Smooth muscle cell (in vitro differentiated cells): ENCODE data around the gene KRTAP3-3. TPM values are rescaled to one million over a fixed set of nuclear protein-coding genes. Genes with fewer than 3 reads are reported as not detected.
"Not testable (repeated sequence)": the region's sequence is repeated elsewhere in the genome, so short reads cannot be mapped to it uniquely, and the experiment has no call there.

ENCODE experiments used
- DNase-seq: peaks from one replicate; lab custom pipeline; 2025; ENCODE audit not compliant: unreplicated experiment; lab: John Stamatoyannopoulos, UW
- H2AFZ ChIP-seq: fragments of 200-600 bp; sonication (generic); 2 replicates; pipeline ENCODE4 v1.6.0; 2016; ENCODE audit warnings: antibody characterized with exemption, low read depth, mild to moderate bottlenecking
- H3F3A ChIP-seq: fragments of 200-600 bp; sonication (generic); 2 replicates; pipeline ENCODE4 v1.6.0; 2017; ENCODE audit warnings: antibody characterized with exemption, low read depth
- H3K27ac ChIP-seq: fragments of 200-600 bp; sonication (generic); 2 replicates; pipeline ENCODE4 v1.5.1; 2016; ENCODE audit warnings: low read depth, mild to moderate bottlenecking
- H3K27me3 ChIP-seq: fragments of 200-600 bp; sonication (generic); 2 replicates; pipeline ENCODE4 v1.6.1; 2016; ENCODE audit warnings: low read depth, mild to moderate bottlenecking
- H3K36me3 ChIP-seq: fragments of 200-600 bp; sonication (generic); 2 replicates; pipeline ENCODE4 v1.5.1; 2016; ENCODE audit warnings: low read depth
- H3K4me1 ChIP-seq: fragments of 200-600 bp; sonication (generic); 2 replicates; pipeline ENCODE4 v1.5.1; 2016; ENCODE audit warnings: low read depth
- H3K4me2 ChIP-seq: fragments of 200-600 bp; sonication (generic); 2 replicates; pipeline ENCODE4 v1.6.0; 2016; ENCODE audit warnings: mild to moderate bottlenecking
- H3K4me3 ChIP-seq: fragments of 200-600 bp; sonication (generic); 2 replicates; pipeline ENCODE4 v1.5.1; 2016; ENCODE audit warnings: mild to moderate bottlenecking
- H3K79me2 ChIP-seq: fragments of 200-600 bp; sonication (generic); 2 replicates; pipeline ENCODE4 v1.6.0; 2016; ENCODE audit warnings: low read depth, mild to moderate bottlenecking
- H3K9ac ChIP-seq: fragments of 200-600 bp; sonication (generic); 2 replicates; pipeline ENCODE4 v1.6.0; 2016; ENCODE audit warnings: low read depth
- H3K9me3 ChIP-seq: fragments of 200-600 bp; sonication (generic); replicated peaks from 2 replicates; pipeline ENCODE4 v1.5.1; 2016; ENCODE audit warnings: low read depth
- H4K20me1 ChIP-seq: fragments of 200-600 bp; sonication (generic); 2 replicates; pipeline ENCODE4 v1.6.0; 2016; ENCODE audit warnings: low read depth
- WGBS: methylation state at CpG from one replicate; pipeline ENCODE4 v1.1.7; 2016; ENCODE audit warnings: low lambda C conversion rate; 5-methylcytosine and 5-hydroxymethylcytosine counted together
- polyA plus RNA-seq: library from polyadenylated mRNA; unstranded; fragments of >200 nt; fragmentation: Nextera tagmentation; extraction: Ambion mirVana; gene quantifications from 2 replicates; pipeline ENCODE4 v1.2.1, GENCODE V29; 2016
- total RNA-seq: library from RNA; depleted of rRNA; stranded (reverse); fragments of >200 nt; gene quantifications from 2 replicates; pipeline ENCODE4 v1.2.3, GENCODE V29; 2014
- TF ChIP-seq, protein P1 (sequence below): fragments of 200-600 bp; sonication (generic); IDR thresholded peaks from 2 replicates; pipeline ENCODE4 v1.5.1; 2017; ENCODE audit warnings: borderline replicate concordance, mild to moderate bottlenecking, antibody characterized with exemption; ENCODE audit not compliant: insufficient read depth, poor library complexity, severe bottlenecking

The KRTAP3-3 gene
- total and polyA plus RNA-seq, 2 experiments from 2014 or later = not detected

GRCh38 chr17:41001795-41002194 lies 7.8 kb upstream of the KRTAP3-3 start:
- Histone ChIP-seq H3K27me3 (peaks cover 16% of the 10 kb centered on the region), H3K9me3 (no peaks in the 10 kb centered on the region), H3K27ac (no peak overlapping the region), H3K9ac (no peak overlapping the region), H3K4me1 (no peaks in the 10 kb centered on the region), H3F3A (no peaks in the 10 kb centered on the region), H3K4me2 (no peak overlapping the region), H4K20me1 (no peaks in the 10 kb centered on the region), H3K36me3 (no peaks in the 10 kb centered on the region), H3K79me2 (no peaks in the 10 kb centered on the region), H2AFZ (no peak overlapping the region), H3K4me3 (no peak overlapping the region)
- TF ChIP-seq, protein P1, sequence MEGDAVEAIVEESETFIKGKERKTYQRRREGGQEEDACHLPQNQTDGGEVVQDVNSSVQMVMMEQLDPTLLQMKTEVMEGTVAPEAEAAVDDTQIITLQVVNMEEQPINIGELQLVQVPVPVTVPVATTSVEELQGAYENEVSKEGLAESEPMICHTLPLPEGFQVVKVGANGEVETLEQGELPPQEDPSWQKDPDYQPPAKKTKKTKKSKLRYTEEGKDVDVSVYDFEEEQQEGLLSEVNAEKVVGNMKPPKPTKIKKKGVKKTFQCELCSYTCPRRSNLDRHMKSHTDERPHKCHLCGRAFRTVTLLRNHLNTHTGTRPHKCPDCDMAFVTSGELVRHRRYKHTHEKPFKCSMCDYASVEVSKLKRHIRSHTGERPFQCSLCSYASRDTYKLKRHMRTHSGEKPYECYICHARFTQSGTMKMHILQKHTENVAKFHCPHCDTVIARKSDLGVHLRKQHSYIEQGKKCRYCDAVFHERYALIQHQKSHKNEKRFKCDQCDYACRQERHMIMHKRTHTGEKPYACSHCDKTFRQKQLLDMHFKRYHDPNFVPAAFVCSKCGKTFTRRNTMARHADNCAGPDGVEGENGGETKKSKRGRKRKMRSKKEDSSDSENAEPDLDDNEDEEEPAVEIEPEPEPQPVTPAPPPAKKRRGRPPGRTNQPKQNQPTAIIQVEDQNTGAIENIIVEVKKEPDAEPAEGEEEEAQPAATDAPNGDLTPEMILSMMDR = no peak
- 84% methylated on average over 4 of the region's 4 CpGs for WGBS
- DNase-seq = no peak

- not testable (repeated sequence) for H3F3A ChIP-seq, H3K27ac ChIP-seq
- WGBS = 90% methylated on average over 6 of the region's 6 CpGs
Measured at GRCh38 chr17:40999563-40999962, 5.6 kb upstream of the KRTAP3-3 start, which contains the start of gene KRTAP3-2. TSS of gene KRTAP3-2 (minus strand) at chr17:40999906. CDS start at chr17:40999853, 53 bp downstream.

GRCh38 chr17:40997361-40997760 lies 3.4 kb upstream of the KRTAP3-3 start:
- TF ChIP-seq, protein P1 = no peak
- no peak for DNase-seq
- Histone ChIP-seq H3K36me3 (no peaks in the 10 kb centered on the region), H3K4me2 (no peak overlapping the region), H3K79me2 (no peaks in the 10 kb centered on the region), H3F3A (no peaks in the 10 kb centered on the region), H3K27ac (no peak overlapping the region), H3K9ac (no peak overlapping the region), H3K4me1 (no peaks in the 10 kb centered on the region), H3K9me3 (no peaks in the 10 kb centered on the region), H3K27me3 (peaks cover 19% of the 10 kb centered on the region), H2AFZ (no peak overlapping the region), H4K20me1 (no peaks in the 10 kb centered on the region), H3K4me3 (no peak overlapping the region)
- 77% methylated on average over 2 of the region's 2 CpGs for WGBS

More at GRCh38 chr17:40999563-40999962, 5.6 kb upstream of the KRTAP3-3 start, which contains the start of gene KRTAP3-2:
- not testable (repeated sequence) for H3K4me1 ChIP-seq, H3K4me2 ChIP-seq, H2AFZ ChIP-seq, H3K79me2 ChIP-seq, H3K4me3 ChIP-seq, H3K9me3 ChIP-seq, DNase-seq, H4K20me1 ChIP-seq, H3K36me3 ChIP-seq, H3K9ac ChIP-seq
- peaks cover 22% of the 10 kb centered on the region for H3K27me3 ChIP-seq

GRCh38 chr17:40996829-40997228 lies 2.9 kb upstream of the KRTAP3-3 start:
- DNase-seq = no peak
- no peaks in the 10 kb centered on the region for H3K79me2 ChIP-seq
- WGBS = 73% methylated on average over 4 of the region's 4 CpGs

More at GRCh38 chr17:40996829-40997228, 2.9 kb upstream of the KRTAP3-3 start:
- H3K36me3 ChIP-seq = no peaks in the 10 kb centered on the region
- no peak overlapping the region for H3K9ac ChIP-seq
- no peaks in the 10 kb centered on the region for H3K9me3 ChIP-seq
- no peak overlapping the region for H2AFZ ChIP-seq
- H3F3A ChIP-seq = no peaks in the 10 kb centered on the region
- H3K4me2 ChIP-seq = no peak overlapping the region
- H3K4me3 ChIP-seq = no peak overlapping the region
- TF ChIP-seq, protein P1 = no peak
- no peak overlapping the region for H3K27ac ChIP-seq
- no peaks in the 10 kb centered on the region for H3K4me1 ChIP-seq
- H4K20me1 ChIP-seq = no peaks in the 10 kb centered on the region
- peaks cover 19% of the 10 kb centered on the region for H3K27me3 ChIP-seq
